ENCODE results near the gene SERINC2. TPM values are rescaled to one million over a fixed set of nuclear protein-coding genes. Genes with fewer than 3 reads are reported as not detected.

SERINC2 gene
- total RNA-seq, 1 donor from 2014 or later = 2.1 TPM

Other genes with a start within 250 kb of the SERINC2 start
- not detected for gene NKAIN1, start 173.3 kb upstream of the SERINC2 start, total RNA-seq
- gene SNRNP40, start 116.4 kb upstream of the SERINC2 start, total RNA-seq = 84.5 TPM
- 19.8 TPM for gene ZCCHC17, start 116.2 kb upstream of the SERINC2 start, total RNA-seq
- 201 TPM for gene FABP3, start 40.1 kb upstream of the SERINC2 start, total RNA-seq
- gene TINAGL1, start 163.3 kb downstream of the SERINC2 start, total RNA-seq = 17.2 TPM
- not detected for gene HCRTR1, start 204.5 kb downstream of the SERINC2 start, total RNA-seq
- 44.9 TPM for gene PEF1, start 231.7 kb downstream of the SERINC2 start, total RNA-seq

Data from skeletal muscle tissue (tissue), 1 donor.